BJ (cell line): ENCODE measurements around the gene VEGFA. TPM values are rescaled to one million over a fixed set of nuclear protein-coding genes. Genes with fewer than 3 reads are reported as not detected.

ENCODE experiments used
- CTCF ChIA-PET: fragments of 350-600 bp; formaldehyde crosslinking; extraction: SDS; loops from one replicate; lab custom pipeline; 2021; ENCODE audit warnings: antibody characterized with exemption, inconsistent platforms; lab: Yijun Ruan, JAX
- POLR2A ChIA-PET: fragments of 300-600 bp; sonication (Branson Sonifier 250); formaldehyde crosslinking; extraction: SDS; loops from one replicate; lab custom pipeline; 2021; ENCODE audit warnings: antibody characterized with exemption; lab: Charles Lee
- DNase-seq: peaks from one replicate; pipeline ENCODE4 v3.0.0-alpha.2; 2011; ENCODE audit warnings: low read depth
- H3K27me3 ChIP-seq: 2 replicates; pipeline ENCODE4 v1.6.0; 2011; ENCODE audit warnings: low read length; ENCODE audit not compliant: control insufficient read depth, insufficient read depth
- H3K36me3 ChIP-seq: 2 replicates; pipeline ENCODE4 v1.5.1; 2011; ENCODE audit warnings: low read length; ENCODE audit not compliant: control insufficient read depth, insufficient read depth
- H3K4me3 ChIP-seq: 2 replicates; pipeline ENCODE4 v1.5.1; 2011; ENCODE audit warnings: low read depth, mild to moderate bottlenecking, control low read depth, low read length
- polyA plus RNA-seq: library from polyadenylated mRNA; depleted of rRNA; stranded (reverse); fragments of >200 nt; gene quantifications from 2 replicates; pipeline ENCODE4 v1.2.3, GENCODE V29; 2011; rRNA removed
- small RNA-seq: library from RNA; depleted of rRNA; stranded (forward); fragments of <200 nt; gene quantifications from one replicate; pipeline ENCODE3, GENCODE V24; 2012; ENCODE audit warnings: low replicate concordance, low read depth; ENCODE audit not compliant: insufficient read length
- TF ChIP-seq, protein P1 (sequence below): IDR thresholded peaks from 2 replicates; pipeline ENCODE4 v1.5.1; 2011; ENCODE audit warnings: low read depth, mild to moderate bottlenecking, control low read depth, inconsistent platforms, low read length, moderate library complexity; ENCODE audit not compliant: insufficient read depth

Gene VEGFA
- polyA plus RNA-seq, 1 experiment: 357 TPM

DNA sequence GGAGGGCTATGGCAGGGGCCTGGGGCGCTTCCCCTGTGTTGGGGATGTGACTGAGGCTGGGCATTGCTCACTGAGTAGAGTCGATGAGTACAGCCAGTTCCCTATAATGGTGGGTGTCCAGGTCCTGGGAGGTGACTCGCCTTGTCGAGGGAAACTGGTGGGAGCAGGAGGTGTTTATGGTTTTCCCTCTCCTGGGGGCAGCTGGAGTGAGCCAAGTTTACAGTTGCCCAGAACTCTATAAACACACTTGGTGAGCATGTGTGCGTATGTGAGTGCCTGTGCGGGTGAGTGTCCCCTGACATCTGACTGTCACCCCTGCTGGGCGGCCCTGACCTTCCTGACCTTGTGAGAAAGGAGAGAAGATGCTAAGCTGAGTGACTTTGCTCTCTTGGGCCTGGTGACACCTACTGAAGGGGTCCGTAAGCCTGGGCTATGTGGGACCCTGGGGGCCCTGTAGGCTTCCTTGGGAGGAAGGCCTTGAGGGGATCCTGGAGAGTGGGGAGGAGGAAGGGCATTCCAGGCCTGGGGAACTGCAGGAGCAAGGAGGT is 65.9 kb downstream of the VEGFA start:
- no peak overlapping the region for H3K4me3 ChIP-seq
- ChIA-PET CTCF (interaction anchor here (1.2 to 1.5 kb wide), 2 partner anchors 62 to 243 kb away, joined by 3 to 5 read pairs; no protein-coding TSS in a partner anchor), POLR2A (no interaction called here)
- no peak for DNase-seq
- H3K27me3 ChIP-seq: peaks cover 3% of the 10 kb centered on the region; the same call in 1 of the 2 replicates
- no peaks in the 10 kb centered on the region for H3K36me3 ChIP-seq
- TF ChIP-seq, protein P1, sequence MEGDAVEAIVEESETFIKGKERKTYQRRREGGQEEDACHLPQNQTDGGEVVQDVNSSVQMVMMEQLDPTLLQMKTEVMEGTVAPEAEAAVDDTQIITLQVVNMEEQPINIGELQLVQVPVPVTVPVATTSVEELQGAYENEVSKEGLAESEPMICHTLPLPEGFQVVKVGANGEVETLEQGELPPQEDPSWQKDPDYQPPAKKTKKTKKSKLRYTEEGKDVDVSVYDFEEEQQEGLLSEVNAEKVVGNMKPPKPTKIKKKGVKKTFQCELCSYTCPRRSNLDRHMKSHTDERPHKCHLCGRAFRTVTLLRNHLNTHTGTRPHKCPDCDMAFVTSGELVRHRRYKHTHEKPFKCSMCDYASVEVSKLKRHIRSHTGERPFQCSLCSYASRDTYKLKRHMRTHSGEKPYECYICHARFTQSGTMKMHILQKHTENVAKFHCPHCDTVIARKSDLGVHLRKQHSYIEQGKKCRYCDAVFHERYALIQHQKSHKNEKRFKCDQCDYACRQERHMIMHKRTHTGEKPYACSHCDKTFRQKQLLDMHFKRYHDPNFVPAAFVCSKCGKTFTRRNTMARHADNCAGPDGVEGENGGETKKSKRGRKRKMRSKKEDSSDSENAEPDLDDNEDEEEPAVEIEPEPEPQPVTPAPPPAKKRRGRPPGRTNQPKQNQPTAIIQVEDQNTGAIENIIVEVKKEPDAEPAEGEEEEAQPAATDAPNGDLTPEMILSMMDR: no peak

Small RNAs within 50 kb of the gene (small RNA-seq; reads per million reads assigned to genes)
- gene AL136131.3: not detected

Other genes with a start within 250 kb of the VEGFA start
- 28.0 and 37.7 TPM in 2 replicates for gene XPO5, start 194.2 kb upstream of the VEGFA start, polyA plus RNA-seq
- 19.6 and 26.8 TPM in 2 replicates for gene POLH, start 194.0 kb upstream of the VEGFA start, polyA plus RNA-seq
- gene GTPBP2, start 140.9 kb upstream of the VEGFA start, polyA plus RNA-seq: 107 and 148 TPM in 2 replicates
- 37.7 and 39.3 TPM in 2 replicates for gene MAD2L1BP, start 134.4 kb upstream of the VEGFA start, polyA plus RNA-seq
- gene RSPH9, start 125.2 kb upstream of the VEGFA start, polyA plus RNA-seq: 0.65 and 0.77 TPM in 2 replicates
- gene MRPS18A, start 82.4 kb upstream of the VEGFA start, polyA plus RNA-seq: 57.4 and 75.0 TPM in 2 replicates